ENCODE data around the gene MRPL49.
"Not testable (repeated sequence)": the region's sequence is repeated elsewhere in the genome, so short reads cannot be mapped to it uniquely, and the experiment has no call there.

MRPL49 gene

DNA sequence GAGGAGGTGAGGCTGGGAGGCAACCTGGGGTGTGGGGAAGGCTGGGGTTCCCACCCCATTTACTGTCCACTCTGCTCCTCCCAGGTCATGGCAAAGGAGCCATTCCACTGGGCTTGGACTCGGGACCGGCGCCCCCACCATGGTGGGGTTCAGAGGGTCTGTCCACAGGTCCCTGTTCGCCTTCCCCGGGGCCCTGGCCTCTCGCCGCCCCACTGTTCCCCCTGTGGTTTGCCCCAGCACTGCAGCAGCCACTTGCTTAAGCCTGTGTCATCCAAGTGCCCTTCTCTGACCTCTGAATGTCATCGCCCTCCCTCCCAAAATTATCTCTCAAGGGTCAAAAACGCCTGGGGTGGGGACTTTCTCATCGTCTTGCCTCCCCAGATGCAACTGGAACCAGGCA lies 50.5 kb downstream of the MRPL49 start:
- no peak for DNase-seq

DNA sequence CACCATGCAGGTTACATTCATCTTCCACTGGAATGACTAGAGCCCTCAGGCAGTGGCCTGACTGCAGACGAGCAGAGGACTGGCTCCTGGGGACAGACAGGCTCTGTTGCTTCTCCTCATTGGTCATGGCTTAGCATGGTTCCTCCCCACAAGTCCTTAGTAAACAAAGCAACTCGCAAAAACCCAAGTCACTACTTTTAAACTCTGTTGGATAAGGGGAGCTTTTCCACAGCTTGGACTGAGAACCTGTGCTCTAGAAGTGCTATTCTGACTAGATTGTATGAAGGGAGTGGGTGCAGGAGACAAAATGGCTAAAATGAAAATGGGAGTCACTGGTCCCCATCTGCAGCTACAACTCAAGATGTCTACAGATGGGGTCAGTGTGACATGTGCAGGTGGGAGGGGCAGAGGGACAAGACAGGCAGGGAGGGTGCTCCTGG lies 52.5 kb downstream of the MRPL49 start:
- DNase-seq = not testable (repeated sequence)
